ENCODE results near the gene GPN2. TPM values are rescaled to one million over a fixed set of nuclear protein-coding genes. Genes with fewer than 3 reads are reported as not detected.
"Not testable (repeated sequence)": the region's sequence is repeated elsewhere in the genome, so short reads cannot be mapped to it uniquely, and the experiment has no call there.

The GPN2 gene
- total and polyA plus RNA-seq, 5 donors from 2014 or later = 12.1 to 45.5 (median 21.9) TPM

- Histone ChIP-seq H3K27me3 (ENCODE audit: control insufficient read depth, insufficient read depth, low read length) (no peaks in the 10 kb centered on the region), H3K9me3 (ENCODE audit: control insufficient read depth in 2 of 2, low read length in 2 of 2) (no peaks in the 10 kb centered on the region), H3K27ac (ENCODE audit: insufficient read depth, low read length, poor library complexity, severe bottlenecking) (no peak overlapping the region), H3K4me3 (ENCODE audit: low read depth, low read length) (no peak overlapping the region), H3K36me3 (ENCODE audit: control insufficient read depth, insufficient read depth, low read length) (peaks cover 39% of the 10 kb centered on the region), H3K4me1 (ENCODE audit: control insufficient read depth, insufficient read depth, low read length, poor library complexity, severe bottlenecking) (no peaks in the 10 kb centered on the region)
- DNase-seq (no peak), ATAC-seq (ENCODE audit: low read depth in 2 of 2) (no peak)
- Mint-ChIP-seq H3K36me3 (peaks cover 14% of the 10 kb centered on the region), H3K4me1 (peaks cover 0 to 4% (median under 1%) of the 10 kb centered on the region in 4 donors), H3K4me3 (no peak overlapping the region), H3K27ac (no peak overlapping the region), H3K9me3 (no peaks in the 10 kb centered on the region), H3K27me3 (no peaks in the 10 kb centered on the region)
Measured at GRCh38 chr1:26877326-26877725, 12.8 kb downstream of the GPN2 start.

- peaks cover 8% of the 10 kb centered on the region for H3K36me3 Mint-ChIP-seq
- H3K9me3 Mint-ChIP-seq = no peaks in the 10 kb centered on the region
- H3K27ac Mint-ChIP-seq = no peak overlapping the region
- Histone ChIP-seq H3K36me3 (ENCODE audit: control insufficient read depth, insufficient read depth, low read length) (peaks cover 17% of the 10 kb centered on the region), H3K27ac (ENCODE audit: insufficient read depth, low read length, poor library complexity, severe bottlenecking) (no peak overlapping the region), H3K4me1 (ENCODE audit: control insufficient read depth, insufficient read depth, low read length, poor library complexity, severe bottlenecking) (no peaks in the 10 kb centered on the region), H3K4me3 (ENCODE audit: low read depth, low read length) (no peak overlapping the region), H3K9me3 (ENCODE audit: control insufficient read depth in 2 of 2, low read length in 2 of 2) (no peaks in the 10 kb centered on the region), H3K27me3 (ENCODE audit: control insufficient read depth, insufficient read depth, low read length) (no peaks in the 10 kb centered on the region)
- no peak for ATAC-seq (ENCODE audit: low read depth in 2 of 2)
- H3K4me1 Mint-ChIP-seq = peaks cover 0 to 4% (median under 1%) of the 10 kb centered on the region in 4 donors
- peak overlapping the region in 1 of 4 donors; percentile 16 for H3K4me3 Mint-ChIP-seq
- no peaks in the 10 kb centered on the region for H3K27me3 Mint-ChIP-seq
- DNase-seq = no peak
Measured at GRCh38 chr1:26874896-26875295, 15.2 kb downstream of the GPN2 start.

GRCh38 chr1:26873097-26873496 lies 17.0 kb downstream of the GPN2 start:
- not testable (repeated sequence) for H3K27me3 Mint-ChIP-seq; H3K4me1 Mint-ChIP-seq; ATAC-seq (ENCODE audit: low read depth in 2 of 2); H3K4me1 ChIP-seq (ENCODE audit: control insufficient read depth, insufficient read depth, low read length, poor library complexity, severe bottlenecking); H3K36me3 ChIP-seq (ENCODE audit: control insufficient read depth, insufficient read depth, low read length); H3K36me3 Mint-ChIP-seq; H3K4me3 Mint-ChIP-seq; H3K27me3 ChIP-seq (ENCODE audit: control insufficient read depth, insufficient read depth, low read length); H3K27ac ChIP-seq (ENCODE audit: insufficient read depth, low read length, poor library complexity, severe bottlenecking); DNase-seq; H3K9me3 Mint-ChIP-seq; H3K4me3 ChIP-seq (ENCODE audit: low read depth, low read length); H3K9me3 ChIP-seq (ENCODE audit: control insufficient read depth in 2 of 2, low read length in 2 of 2); H3K27ac Mint-ChIP-seq

DNA sequence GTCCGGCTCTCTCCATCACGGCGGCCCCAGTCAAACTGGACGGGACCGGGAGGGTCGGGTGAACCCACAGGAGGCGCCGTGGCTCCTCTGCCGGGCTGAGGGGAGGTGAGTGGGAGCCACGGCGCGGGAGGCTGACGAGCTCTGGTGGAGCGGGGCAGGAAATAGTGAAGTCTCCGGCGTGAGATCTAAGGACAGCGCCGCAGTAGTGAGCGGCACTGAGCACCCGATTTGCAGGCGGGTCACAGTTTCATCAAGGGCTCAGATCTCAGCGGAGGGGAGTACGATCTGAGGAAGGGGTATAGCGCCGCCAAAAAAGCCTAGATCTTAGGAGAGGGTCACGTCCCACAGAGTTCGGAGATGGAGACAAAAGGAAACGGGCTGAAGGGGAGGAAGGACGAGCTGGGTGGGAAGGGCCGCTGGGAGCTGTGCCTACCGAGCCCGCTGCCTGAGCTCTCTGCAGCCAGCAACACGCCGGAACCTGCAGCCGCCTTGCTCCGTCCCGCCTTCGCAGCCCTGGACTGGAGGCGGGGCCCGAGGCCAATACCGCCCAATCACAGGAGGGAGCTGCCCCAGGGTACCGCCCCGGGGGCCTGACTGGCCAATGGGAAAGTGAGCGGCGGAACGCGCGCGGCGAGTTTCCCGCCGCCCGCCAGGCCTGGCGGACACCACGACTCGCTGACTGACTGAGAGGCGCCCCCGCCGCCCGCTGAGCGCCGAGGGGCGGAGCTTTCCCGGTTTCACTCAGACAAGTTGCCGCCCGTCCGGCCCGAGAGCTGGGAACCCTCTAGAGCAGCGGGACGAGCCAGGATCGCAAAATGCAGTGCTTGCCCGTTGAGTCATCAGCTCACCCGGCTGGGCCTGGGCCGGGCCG lies 25.2 kb downstream of the GPN2 start:
- no peaks in the 10 kb centered on the region for H3K9me3 Mint-ChIP-seq
- peak; percentile 93 to 98 (median 93) for DNase-seq
- peak overlapping the region; percentile 90 to 99 (median 94) for H3K4me3 Mint-ChIP-seq
- Histone ChIP-seq H3K36me3 (ENCODE audit: control insufficient read depth, insufficient read depth, low read length) (no peaks in the 10 kb centered on the region), H3K27ac (ENCODE audit: insufficient read depth, low read length, poor library complexity, severe bottlenecking) (peak overlapping the region; percentile 86), H3K9me3 (ENCODE audit: control insufficient read depth in 2 of 2, low read length in 2 of 2) (no peaks in the 10 kb centered on the region), H3K4me1 (ENCODE audit: control insufficient read depth, insufficient read depth, low read length, poor library complexity, severe bottlenecking) (peaks cover 21% of the 10 kb centered on the region), H3K27me3 (ENCODE audit: control insufficient read depth, insufficient read depth, low read length) (no peaks in the 10 kb centered on the region), H3K4me3 (ENCODE audit: low read depth, low read length) (peak overlapping the region; percentile 84)
- H3K4me1 Mint-ChIP-seq = peaks cover 0 to 33% (median 17%) of the 10 kb centered on the region in 4 donors
- no peaks in the 10 kb centered on the region for H3K36me3 Mint-ChIP-seq
- ATAC-seq (ENCODE audit: low read depth in 2 of 2) = peak; percentile 96
- H3K27ac Mint-ChIP-seq = peak overlapping the region; percentile 43 to 99 (median 90)
- no peaks in the 10 kb centered on the region for H3K27me3 Mint-ChIP-seq

DNA sequence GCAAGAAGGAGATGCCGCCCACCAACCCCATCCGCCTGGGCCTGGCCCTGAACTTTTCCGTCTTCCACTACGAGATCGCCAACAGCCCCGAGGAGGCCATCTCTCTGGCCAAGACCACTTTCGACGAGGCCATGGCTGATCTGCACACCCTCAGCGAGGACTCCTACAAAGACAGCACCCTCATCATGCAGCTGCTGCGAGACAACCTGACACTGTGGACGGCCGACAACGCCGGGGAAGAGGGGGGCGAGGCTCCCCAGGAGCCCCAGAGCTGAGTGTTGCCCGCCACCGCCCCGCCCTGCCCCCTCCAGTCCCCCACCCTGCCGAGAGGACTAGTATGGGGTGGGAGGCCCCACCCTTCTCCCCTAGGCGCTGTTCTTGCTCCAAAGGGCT lies 26.4 kb downstream of the GPN2 start:
- H3K4me3 ChIP-seq (ENCODE audit: low read depth, low read length) = no peak overlapping the region
- Mint-ChIP-seq H3K27me3 (no peaks in the 10 kb centered on the region), H3K4me3 (peak overlapping the region; percentile 90 to 99 (median 94)), H3K27ac (peak overlapping the region in 2 of 3 donors; percentile 90 to 99), H3K9me3 (no peaks in the 10 kb centered on the region), H3K4me1 (peaks cover 0 to 33% (median 17%) of the 10 kb centered on the region in 4 donors), H3K36me3 (no peaks in the 10 kb centered on the region)
- no peaks in the 10 kb centered on the region for H3K36me3 ChIP-seq (ENCODE audit: control insufficient read depth, insufficient read depth, low read length)
- H3K4me1 ChIP-seq (ENCODE audit: control insufficient read depth, insufficient read depth, low read length, poor library complexity, severe bottlenecking) = peaks cover 21% of the 10 kb centered on the region
- no peak for ATAC-seq (ENCODE audit: low read depth in 2 of 2)
- no peaks in the 10 kb centered on the region for H3K27me3 ChIP-seq (ENCODE audit: control insufficient read depth, insufficient read depth, low read length)
- no peak for DNase-seq
- H3K9me3 ChIP-seq (ENCODE audit: control insufficient read depth in 2 of 2, low read length in 2 of 2) = no peaks in the 10 kb centered on the region
- peak overlapping the region; percentile 86 for H3K27ac ChIP-seq (ENCODE audit: insufficient read depth, low read length, poor library complexity, severe bottlenecking)

DNA sequence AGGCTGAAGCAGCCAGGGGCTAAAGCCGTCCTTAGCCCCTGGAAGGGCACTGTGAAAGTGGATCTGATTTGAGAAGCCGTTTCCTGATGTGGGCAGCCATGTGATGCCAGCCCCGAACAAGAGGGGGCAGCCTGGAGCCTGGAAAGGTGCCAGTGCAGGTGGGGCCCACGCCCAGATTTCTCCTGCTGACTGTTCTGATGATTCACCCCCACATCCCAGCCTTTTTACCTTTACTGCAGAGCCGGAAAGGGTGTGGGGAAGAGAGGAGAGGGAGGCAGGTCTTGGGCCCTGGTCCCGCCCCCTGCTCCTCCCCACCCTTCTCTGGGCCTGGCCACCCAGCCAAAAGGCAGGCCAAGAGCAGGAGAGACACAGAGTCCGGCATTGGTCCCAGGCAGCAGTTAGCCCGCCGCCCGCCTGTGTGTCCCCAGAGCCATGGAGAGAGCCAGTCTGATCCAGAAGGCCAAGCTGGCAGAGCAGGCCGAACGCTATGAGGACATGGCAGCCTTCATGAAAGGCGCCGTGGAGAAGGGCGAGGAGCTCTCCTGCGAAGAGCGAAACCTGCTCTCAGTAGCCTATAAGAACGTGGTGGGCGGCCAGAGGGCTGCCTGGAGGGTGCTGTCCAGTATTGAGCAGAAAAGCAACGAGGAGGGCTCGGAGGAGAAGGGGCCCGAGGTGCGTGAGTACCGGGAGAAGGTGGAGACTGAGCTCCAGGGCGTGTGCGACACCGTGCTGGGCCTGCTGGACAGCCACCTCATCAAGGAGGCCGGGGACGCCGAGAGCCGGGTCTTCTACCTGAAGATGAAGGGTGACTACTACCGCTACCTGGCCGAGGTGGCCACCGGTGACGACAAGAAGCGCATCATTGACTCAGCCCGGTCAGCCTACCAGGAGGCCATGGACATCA lies 27.1 kb downstream of the GPN2 start, which contains the start of gene SFN:
Gene SFN (plus strand): TSS at position 369 of the 904 bp plus-strand sequence. CDS start 64 bp downstream, at position 433.
- Mint-ChIP-seq H3K4me1 (peaks cover 0 to 33% (median 17%) of the 10 kb centered on the region in 4 donors), H3K27ac (peak within 1 kb of the TSS; percentile 43 to 99 (median 90)), H3K4me3 (peak within 1 kb of the TSS; percentile 90 to 99 (median 94)), H3K36me3 (no peaks in the 10 kb centered on the region), H3K9me3 (no peaks in the 10 kb centered on the region), H3K27me3 (no peaks in the 10 kb centered on the region)
- ATAC-seq (ENCODE audit: low read depth in 2 of 2) (no peak), DNase-seq (peak; percentile 16 to 70 (median 19))
- H3K4me3 ChIP-seq (ENCODE audit: low read depth, low read length) = no peak within 1 kb of the TSS
- H3K27me3 ChIP-seq (ENCODE audit: control insufficient read depth, insufficient read depth, low read length) = no peaks in the 10 kb centered on the region
- H3K36me3 ChIP-seq (ENCODE audit: control insufficient read depth, insufficient read depth, low read length) = no peaks in the 10 kb centered on the region
- H3K27ac ChIP-seq (ENCODE audit: insufficient read depth, low read length, poor library complexity, severe bottlenecking) = peak within 1 kb of the TSS; percentile 86
- H3K9me3 ChIP-seq (ENCODE audit: control insufficient read depth in 2 of 2, low read length in 2 of 2) = no peaks in the 10 kb centered on the region
- peaks cover 21% of the 10 kb centered on the region for H3K4me1 ChIP-seq (ENCODE audit: control insufficient read depth, insufficient read depth, low read length, poor library complexity, severe bottlenecking)

DNA sequence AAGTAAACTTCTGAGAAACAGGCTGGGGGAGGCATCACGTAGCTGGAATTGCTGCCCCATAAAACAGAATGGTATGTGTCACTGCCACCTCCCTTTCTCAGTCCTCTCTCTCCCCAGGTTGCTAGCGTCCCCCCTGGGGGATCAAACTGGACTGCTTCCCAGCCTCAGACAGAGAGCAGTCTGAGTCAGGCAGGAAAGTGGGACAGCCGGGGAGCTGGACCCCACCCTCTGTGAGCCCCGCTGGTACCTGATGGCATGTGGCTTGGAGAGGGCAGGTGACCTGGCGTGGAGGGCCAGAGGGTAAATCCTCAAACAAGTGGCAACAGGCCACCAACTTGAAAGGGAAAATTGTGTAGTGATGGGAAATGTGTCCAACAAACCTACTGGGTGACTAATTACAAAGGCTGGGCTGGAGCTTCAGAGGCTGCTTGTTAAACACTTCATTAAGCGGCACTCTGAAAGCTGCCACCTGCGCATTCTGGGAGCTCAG lies 28.1 kb downstream of the GPN2 start:
- H3K36me3 ChIP-seq (ENCODE audit: control insufficient read depth, insufficient read depth, low read length) = peaks cover 5% of the 10 kb centered on the region
- H3K9me3 ChIP-seq (ENCODE audit: control insufficient read depth in 2 of 2, low read length in 2 of 2) = no peaks in the 10 kb centered on the region
- Mint-ChIP-seq H3K27me3 (no peaks in the 10 kb centered on the region), H3K9me3 (no peaks in the 10 kb centered on the region), H3K4me1 (peaks cover 0 to 33% (median 17%) of the 10 kb centered on the region in 4 donors), H3K27ac (peak overlapping the region in 1 of 3 donors; percentile 76), H3K36me3 (no peaks in the 10 kb centered on the region), H3K4me3 (peak overlapping the region in 3 of 4 donors; percentile 43 to 90 (median 86))
- ATAC-seq (ENCODE audit: low read depth in 2 of 2) (no peak), DNase-seq (no peak)
- H3K4me1 ChIP-seq (ENCODE audit: control insufficient read depth, insufficient read depth, low read length, poor library complexity, severe bottlenecking) = peaks cover 21% of the 10 kb centered on the region
- H3K27ac ChIP-seq (ENCODE audit: insufficient read depth, low read length, poor library complexity, severe bottlenecking) = no peak overlapping the region
- H3K27me3 ChIP-seq (ENCODE audit: control insufficient read depth, insufficient read depth, low read length) = no peaks in the 10 kb centered on the region
- H3K4me3 ChIP-seq (ENCODE audit: low read depth, low read length) = no peak overlapping the region

Measured in CD4-positive, CD25-positive, alpha-beta regulatory T cell (primary cell).